Measurements from ENCODE around the gene RSPH9.

The RSPH9 gene

GRCh38 chr6:43669050-43669921 is 24.4 kb downstream of the RSPH9 start:
- DNase-seq: no peak

- no peak for DNase-seq
Measured at GRCh38 chr6:43669922-43670622, 25.2 kb downstream of the RSPH9 start.

- DNase-seq: no peak
Measured at GRCh38 chr6:43670623-43670986, 25.8 kb downstream of the RSPH9 start.

- no peak for DNase-seq
Measured at GRCh38 chr6:43671011-43671800, 26.4 kb downstream of the RSPH9 start.

- DNase-seq: no peak
Measured at GRCh38 chr6:43671801-43672690, 27.2 kb downstream of the RSPH9 start.

GRCh38 chr6:43673444-43674084 is 28.7 kb downstream of the RSPH9 start:
- no peak for DNase-seq

DNA sequence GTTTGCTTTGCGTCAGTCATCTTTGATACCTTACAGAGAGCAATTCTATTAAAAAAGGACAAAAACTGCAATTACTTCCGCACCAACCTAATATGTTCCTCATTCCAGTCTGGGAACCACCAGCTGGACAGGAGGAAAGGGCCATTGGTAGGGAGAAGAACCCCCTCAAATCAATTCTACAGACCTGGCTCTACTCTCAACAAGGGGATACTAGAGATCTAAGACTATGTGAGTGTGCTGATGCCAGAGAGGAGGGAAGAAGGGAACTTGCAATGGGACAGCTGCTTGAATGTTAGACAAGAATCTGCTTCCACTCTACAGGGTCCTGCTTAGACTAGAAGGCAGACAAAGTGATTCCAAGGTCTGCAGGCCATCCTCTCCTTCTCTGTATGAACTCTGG is 29.5 kb downstream of the RSPH9 start:
- DNase-seq: no peak

- DNase-seq: no peak
Measured at GRCh38 chr6:43674921-43675320, 30.1 kb downstream of the RSPH9 start.

GRCh38 chr6:43676962-43677606 is 32.2 kb downstream of the RSPH9 start:
- no peak for DNase-seq

DNA sequence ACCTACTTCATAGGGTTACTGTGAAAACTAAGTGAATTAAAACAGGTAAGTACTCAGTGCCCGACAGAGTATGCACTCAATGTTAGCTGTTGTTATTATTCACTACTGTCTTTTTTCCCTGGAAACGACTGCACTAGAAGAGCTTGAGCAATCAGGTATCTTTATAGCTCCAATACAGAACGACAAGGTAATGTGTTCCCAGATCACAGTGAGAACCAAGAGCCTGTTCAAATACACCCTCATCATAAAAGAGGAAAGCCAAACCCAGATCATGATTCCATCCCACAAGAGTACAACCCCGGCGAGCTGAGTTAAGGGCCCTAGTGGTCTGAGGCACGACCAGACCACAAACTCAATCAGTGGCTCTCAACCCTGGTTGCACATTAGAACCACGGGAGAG is 32.9 kb downstream of the RSPH9 start:
- DNase-seq: no peak

DNA sequence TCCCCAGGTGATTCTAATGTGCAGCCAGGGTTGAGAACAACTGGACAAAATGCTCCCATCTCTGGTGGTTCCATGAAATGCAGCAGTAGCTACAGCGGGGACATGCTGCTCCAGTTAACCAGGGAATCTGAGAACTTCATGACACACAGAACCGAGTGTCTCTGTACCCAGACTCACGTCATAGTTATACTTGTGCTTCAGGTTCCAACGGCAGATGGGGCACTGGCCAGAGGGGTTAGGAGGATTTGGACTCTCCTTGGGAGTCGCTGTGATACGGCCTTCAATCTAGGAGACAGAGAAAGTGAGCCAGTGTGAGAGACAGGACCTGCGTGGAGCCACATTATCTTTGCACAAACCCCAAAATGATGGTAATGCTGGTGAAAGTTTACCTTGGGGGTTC is 33.5 kb downstream of the RSPH9 start:
- no peak for DNase-seq

DNA sequence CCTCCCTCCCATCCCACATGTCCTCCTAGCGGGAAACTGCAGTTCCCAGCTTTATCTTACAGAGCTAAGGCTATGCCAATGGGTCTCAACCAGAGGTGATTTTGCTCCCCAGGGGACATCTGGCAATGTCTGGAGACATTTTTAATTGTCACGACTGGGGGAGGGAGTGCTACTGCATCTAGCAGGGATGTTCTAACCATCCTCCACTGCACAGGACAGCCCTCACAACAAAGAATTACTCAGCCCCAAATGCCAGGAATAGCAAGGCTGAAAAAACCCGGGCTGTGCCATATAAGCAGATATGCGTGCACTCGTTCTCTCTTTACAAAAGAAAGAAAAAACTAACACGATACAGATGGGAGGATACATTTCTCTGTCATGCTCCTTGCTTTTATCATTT is 34.2 kb downstream of the RSPH9 start:
- DNase-seq: no peak

GRCh38 chr6:43680308-43681200 is 35.7 kb downstream of the RSPH9 start:
- no peak for DNase-seq

DNA sequence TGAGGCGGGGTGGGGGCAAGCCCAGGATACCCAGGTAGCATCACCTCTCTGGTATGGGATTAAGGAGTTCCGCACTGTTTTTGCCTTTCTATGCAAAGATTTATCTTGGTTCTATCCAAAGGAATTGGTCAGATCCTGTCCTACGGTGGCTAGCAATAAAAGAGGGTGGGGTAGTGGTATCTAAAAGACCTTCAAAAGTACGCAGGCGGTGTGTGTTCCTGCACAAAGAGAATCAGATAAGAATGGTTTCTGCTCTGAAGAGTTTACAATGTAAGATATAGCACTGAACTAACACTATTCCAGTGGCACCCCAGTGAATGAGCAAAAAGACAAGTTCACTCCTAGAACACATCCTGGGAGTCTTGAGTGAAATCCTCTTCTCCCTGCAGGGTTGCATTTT is 36.5 kb downstream of the RSPH9 start:
- DNase-seq: no peak

- DNase-seq: no peak
Measured at GRCh38 chr6:43682724-43683429, 38.0 kb downstream of the RSPH9 start.

DNA sequence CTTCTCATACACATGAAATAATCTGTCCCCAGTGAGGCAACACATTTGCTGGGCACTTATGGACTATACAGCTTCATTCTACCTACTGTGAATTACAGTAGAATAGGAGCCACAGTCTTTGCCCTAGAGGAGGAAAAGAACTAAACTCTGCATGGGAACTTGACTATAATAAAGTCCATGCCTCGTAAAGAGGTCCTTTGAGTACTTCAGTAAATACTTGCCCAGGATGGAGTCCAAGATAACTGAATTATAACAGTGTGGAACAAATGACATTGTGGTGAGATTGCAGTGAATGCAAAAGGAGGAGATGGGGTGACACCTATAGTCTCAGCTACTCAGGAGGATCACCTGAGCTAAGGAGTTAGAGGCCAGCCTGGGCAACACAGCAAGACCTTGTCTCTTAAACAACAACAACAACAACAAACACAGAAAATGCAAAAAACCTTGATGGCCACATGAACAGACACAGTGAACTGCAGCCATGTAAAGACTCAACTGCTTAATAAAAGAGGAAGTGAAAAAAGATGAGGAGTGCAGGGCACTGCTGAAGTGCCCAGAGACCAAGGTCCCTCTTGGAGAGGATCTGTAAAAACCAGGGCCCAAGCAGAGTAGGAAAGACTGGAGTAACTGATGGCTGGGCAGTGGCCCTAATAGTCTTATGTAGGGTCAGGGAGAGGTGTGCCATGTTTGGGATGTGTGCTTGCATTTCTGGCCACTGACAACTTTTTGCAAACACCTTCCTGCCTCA is 39.0 kb downstream of the RSPH9 start:
- no peak for DNase-seq

GRCh38 chr6:43687079-43687436 is 42.2 kb downstream of the RSPH9 start:
- no peak for DNase-seq

DNA sequence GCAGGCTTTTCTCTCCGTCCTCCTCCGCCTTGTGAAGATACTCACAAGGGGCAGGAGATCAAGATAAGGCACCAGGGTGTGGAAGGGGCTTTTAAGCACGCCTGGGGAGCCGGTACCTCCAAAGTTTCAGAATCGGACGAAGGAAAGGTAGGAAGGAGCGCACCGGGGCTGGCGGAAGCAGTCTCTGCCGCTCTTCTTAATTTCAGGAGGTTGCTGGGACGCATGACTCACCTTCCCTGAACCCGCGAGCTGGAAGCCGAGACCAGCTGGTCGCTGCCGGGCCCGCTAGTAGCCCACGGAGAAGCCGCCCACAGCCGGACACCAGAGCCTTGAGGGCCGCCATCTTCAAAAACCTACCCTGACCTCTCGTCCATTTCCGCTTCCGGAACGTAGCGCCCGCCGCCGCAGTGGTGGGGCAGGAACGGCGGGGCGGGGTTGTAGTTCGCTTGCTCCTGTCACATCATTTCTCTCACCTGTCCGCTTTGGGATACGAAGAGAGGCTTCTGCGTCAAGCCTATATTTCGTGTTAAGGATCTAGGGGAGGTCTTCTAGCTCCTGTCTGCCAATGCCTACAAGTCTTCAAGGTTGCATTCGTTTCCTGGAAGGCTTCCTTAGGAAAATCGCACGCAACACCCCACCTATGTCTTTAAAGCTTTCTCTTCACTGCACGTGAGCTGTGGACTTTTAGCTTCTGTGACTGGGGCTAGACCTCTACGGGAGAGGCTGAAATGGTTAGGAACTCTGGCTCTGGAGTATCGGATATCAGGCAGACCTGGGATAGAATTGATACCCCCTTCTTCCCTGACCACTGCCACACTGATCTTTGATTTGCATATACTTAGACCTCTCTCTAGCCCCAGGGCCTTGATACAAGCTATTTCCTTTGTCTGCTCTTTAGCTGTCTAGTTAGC is 42.9 kb downstream of the RSPH9 start, which contains the start of gene MRPS18A:
TSS of gene MRPS18A (minus strand) at position 355 of the 911 bp plus-strand sequence. CDS start at position 343, 12 bp downstream.
- peak; percentile 82 for DNase-seq

Data from CD4-positive, alpha-beta T cell treated with Interleukin-17A for 4 hours (primary cell).